Activated naive CD8-positive, alpha-beta T cell treated with anti-CD3 and anti-CD28 coated beads, Interleukin-2, amount 50 U/mL, for 16 hours (primary cell): ENCODE data around the gene HDAC8.
"Not testable (repeated sequence)": the region's sequence is repeated elsewhere in the genome, so short reads cannot be mapped to it uniquely, and the experiment has no call there.

Experiments used
- DNase-seq: peaks from one replicate; pipeline ENCODE4 v3.0.0-alpha.2; 2020; ENCODE audit warnings: low read depth, low spot score

The HDAC8 gene

GRCh38 chrX:72572248-72573157 is at the start of gene HDAC8:
Gene HDAC8, minus strand, starts transcription at chrX:72572843. Its CDS starts 82 bp downstream, at chrX:72572761.
- no peak for DNase-seq

- no peak for DNase-seq
Observed at GRCh38 chrX:72621625-72622485, 49.2 kb upstream of the HDAC8 start.

- DNase-seq: no peak
Observed at GRCh38 chrX:72621163-72621562, 48.5 kb upstream of the HDAC8 start.

- DNase-seq: no peak
Observed at GRCh38 chrX:72620550-72621145, 48.0 kb upstream of the HDAC8 start.

GRCh38 chrX:72609313-72609712 is 36.7 kb upstream of the HDAC8 start:
- no peak for DNase-seq

GRCh38 chrX:72604705-72605104 is 32.1 kb upstream of the HDAC8 start:
- DNase-seq: no peak

GRCh38 chrX:72604112-72604511 is 31.5 kb upstream of the HDAC8 start:
- no peak for DNase-seq

GRCh38 chrX:72591038-72591437 is 18.4 kb upstream of the HDAC8 start:
- DNase-seq: not testable (repeated sequence)

- no peak for DNase-seq
Observed at GRCh38 chrX:72584163-72584562, 11.5 kb upstream of the HDAC8 start.

- DNase-seq: no peak
Observed at GRCh38 chrX:72576141-72576894, 3.7 kb upstream of the HDAC8 start.

GRCh38 chrX:72573158-72573511 is 492 bp upstream of the HDAC8 start:
- no peak for DNase-seq

GRCh38 chrX:72569786-72570185 is 2.9 kb downstream of the HDAC8 start:
- no peak for DNase-seq

- DNase-seq: no peak
Observed at GRCh38 chrX:72568406-72569092, 4.1 kb downstream of the HDAC8 start.

- DNase-seq: no peak
Observed at GRCh38 chrX:72566448-72566847, 6.2 kb downstream of the HDAC8 start.

- DNase-seq: not testable (repeated sequence)
Observed at GRCh38 chrX:72559655-72560054, 13.0 kb downstream of the HDAC8 start.

- DNase-seq: no peak
Observed at GRCh38 chrX:72554448-72555140, 18.0 kb downstream of the HDAC8 start.

- DNase-seq: not testable (repeated sequence)
Observed at GRCh38 chrX:72552443-72552842, 20.2 kb downstream of the HDAC8 start.

- no peak for DNase-seq
Observed at GRCh38 chrX:72545990-72546389, 26.7 kb downstream of the HDAC8 start.

- DNase-seq: no peak
Observed at GRCh38 chrX:72540318-72540717, 32.3 kb downstream of the HDAC8 start.

- no peak for DNase-seq
Observed at GRCh38 chrX:72539822-72540221, 32.8 kb downstream of the HDAC8 start.
